GM20000 (cell line): Measurements from ENCODE around the gene CYP27B1.
"Not testable (repeated sequence)": the region's sequence is repeated elsewhere in the genome, so short reads cannot be mapped to it uniquely, and the experiment has no call there.

Experiments
- DNase-seq: peaks from one replicate; pipeline ENCODE4 v3.0.0; 2012; ENCODE audit warnings: low spot score
- CTCF ChIP-seq: IDR thresholded peaks from 2 replicates; pipeline ENCODE4 v1.5.1; 2012; ENCODE audit warnings: mild to moderate bottlenecking, control low read depth; ENCODE audit errors: extremely low read depth, missing control alignments

Gene CYP27B1

GRCh38 chr12:57779736-57780135 is 12.9 kb upstream of the CYP27B1 start:
- no peak for TF ChIP-seq CTCF
- DNase-seq: no peak

- DNase-seq: no peak
- TF ChIP-seq CTCF: no peak
Observed at GRCh38 chr12:57777911-57778310, 11.0 kb upstream of the CYP27B1 start.

GRCh38 chr12:57777367-57777766 is 10.5 kb upstream of the CYP27B1 start:
- no peak for TF ChIP-seq CTCF
- DNase-seq: no peak

- no peak for DNase-seq
- no peak for TF ChIP-seq CTCF
Observed at GRCh38 chr12:57776247-57776587, 9.3 kb upstream of the CYP27B1 start.

GRCh38 chr12:57775563-57776246 is 8.8 kb upstream of the CYP27B1 start:
- no peak for DNase-seq
- no peak for TF ChIP-seq CTCF

GRCh38 chr12:57775044-57775443 is 8.2 kb upstream of the CYP27B1 start:
- no peak for TF ChIP-seq CTCF

GRCh38 chr12:57774634-57775033 is 7.8 kb upstream of the CYP27B1 start:
- DNase-seq: not testable (repeated sequence)

More at GRCh38 chr12:57775044-57775443, 8.2 kb upstream of the CYP27B1 start:
- DNase-seq: no peak
